Measurements from ENCODE around the gene RSU1.
A peak's percentile ranks its signal among the peaks of the same experiment; 100 is the strongest.

RSU1 gene

DNA sequence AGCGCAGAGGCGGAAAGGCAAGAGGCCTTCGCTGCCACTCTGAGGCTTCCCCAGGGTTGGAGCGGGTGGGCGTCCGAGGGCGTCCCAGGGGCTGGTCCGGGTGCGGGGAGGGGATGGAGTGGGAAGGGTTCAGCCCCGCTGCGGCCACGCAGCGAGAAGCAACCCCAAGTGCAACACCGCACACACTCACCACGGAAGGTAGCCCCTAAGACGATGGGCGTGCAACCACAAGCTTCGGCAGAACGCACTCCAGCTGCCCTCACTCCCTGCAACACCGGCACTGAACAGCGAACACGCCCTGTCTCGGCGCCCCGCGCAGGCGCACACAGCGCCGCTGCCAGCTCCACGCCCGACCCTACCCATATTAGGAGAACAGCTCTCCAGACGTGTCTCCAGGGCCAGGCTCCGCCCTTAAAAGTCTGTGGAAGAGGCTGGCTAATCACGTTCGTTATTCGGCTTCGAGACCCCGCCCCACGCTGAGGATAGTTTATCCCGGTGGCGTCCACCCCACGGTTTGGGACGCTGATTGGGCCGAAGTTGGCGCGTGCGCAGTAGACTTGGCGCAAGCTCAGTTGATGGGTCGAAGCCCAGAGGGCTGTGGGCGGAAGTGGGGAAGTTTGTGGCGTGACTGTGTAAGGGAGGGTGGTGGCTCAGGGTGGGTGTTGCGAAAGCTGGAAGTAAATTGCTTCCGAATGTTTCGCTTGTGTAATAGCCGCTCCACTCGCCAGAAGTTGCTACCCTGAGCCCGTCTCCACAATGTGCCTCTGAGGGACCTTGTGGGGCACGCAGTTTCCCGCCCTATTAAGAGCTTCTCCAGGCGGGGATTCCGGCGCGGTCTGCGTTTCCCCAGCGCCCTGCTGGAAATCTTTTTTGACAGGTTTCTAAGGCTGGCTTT lies at the start of gene RSU1:
TSS of gene RSU1 (minus strand) at position 300 of the 895 bp plus-strand sequence. CDS start 343 bp downstream, outside the sequence.
- H3K27ac ChIP-seq, result peak within 1 kb of the TSS; percentile 72
- TF ChIP-seq, protein P1, sequence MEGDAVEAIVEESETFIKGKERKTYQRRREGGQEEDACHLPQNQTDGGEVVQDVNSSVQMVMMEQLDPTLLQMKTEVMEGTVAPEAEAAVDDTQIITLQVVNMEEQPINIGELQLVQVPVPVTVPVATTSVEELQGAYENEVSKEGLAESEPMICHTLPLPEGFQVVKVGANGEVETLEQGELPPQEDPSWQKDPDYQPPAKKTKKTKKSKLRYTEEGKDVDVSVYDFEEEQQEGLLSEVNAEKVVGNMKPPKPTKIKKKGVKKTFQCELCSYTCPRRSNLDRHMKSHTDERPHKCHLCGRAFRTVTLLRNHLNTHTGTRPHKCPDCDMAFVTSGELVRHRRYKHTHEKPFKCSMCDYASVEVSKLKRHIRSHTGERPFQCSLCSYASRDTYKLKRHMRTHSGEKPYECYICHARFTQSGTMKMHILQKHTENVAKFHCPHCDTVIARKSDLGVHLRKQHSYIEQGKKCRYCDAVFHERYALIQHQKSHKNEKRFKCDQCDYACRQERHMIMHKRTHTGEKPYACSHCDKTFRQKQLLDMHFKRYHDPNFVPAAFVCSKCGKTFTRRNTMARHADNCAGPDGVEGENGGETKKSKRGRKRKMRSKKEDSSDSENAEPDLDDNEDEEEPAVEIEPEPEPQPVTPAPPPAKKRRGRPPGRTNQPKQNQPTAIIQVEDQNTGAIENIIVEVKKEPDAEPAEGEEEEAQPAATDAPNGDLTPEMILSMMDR (conservative IDR thresholded peaks at IDR 0.05), result no peak
- TF ChIP-seq ZFX (IDR thresholded peaks at IDR 0.05), result no peak

DNA sequence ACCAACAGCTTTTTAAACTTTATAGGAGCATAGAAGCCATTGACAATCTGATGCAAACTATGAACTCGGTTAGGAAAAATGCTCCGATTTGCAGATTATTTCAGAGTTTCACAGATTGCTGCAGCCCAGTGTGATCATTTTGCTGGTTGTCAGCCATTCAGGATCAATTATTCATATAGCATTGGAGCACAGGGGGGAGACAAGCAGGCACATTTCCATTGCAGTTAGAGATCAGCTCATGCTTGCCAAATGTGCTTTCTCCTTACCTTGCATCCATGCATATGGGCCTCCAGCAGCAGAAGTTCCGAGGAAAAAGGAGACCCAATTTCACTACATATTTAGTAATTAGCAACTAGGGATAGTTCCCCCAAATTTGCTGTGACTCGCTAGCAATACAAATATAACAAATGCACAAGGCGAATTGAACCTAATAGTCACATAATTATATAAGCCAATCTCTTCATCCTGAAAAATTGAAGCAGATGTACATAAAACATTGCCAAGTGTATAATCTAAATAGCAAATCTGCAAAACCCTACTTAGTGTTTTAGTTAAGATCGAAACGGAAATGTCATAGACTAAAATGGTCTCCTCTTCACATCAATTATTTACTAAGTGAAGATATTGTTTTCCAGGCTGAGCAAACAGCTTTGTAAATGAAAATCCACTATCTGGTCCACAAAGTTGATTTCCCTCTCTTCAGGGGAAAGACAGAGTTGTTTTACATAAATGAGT lies 49.5 kb upstream of the RSU1 start:
- TF ChIP-seq, protein P1 (conservative IDR thresholded peaks at IDR 0.05), result no peak
- no peak for TF ChIP-seq ZFX (IDR thresholded peaks at IDR 0.05)
- H3K27ac ChIP-seq, result no peak overlapping the region

- no peak for TF ChIP-seq ZFX (IDR thresholded peaks at IDR 0.05)
- TF ChIP-seq, protein P1 (conservative IDR thresholded peaks at IDR 0.05), result no peak
- no peak overlapping the region for H3K27ac ChIP-seq
These were observed 48.5 kb upstream of the RSU1 start for GRCh38 chr10:16865766-16866165.

DNA sequence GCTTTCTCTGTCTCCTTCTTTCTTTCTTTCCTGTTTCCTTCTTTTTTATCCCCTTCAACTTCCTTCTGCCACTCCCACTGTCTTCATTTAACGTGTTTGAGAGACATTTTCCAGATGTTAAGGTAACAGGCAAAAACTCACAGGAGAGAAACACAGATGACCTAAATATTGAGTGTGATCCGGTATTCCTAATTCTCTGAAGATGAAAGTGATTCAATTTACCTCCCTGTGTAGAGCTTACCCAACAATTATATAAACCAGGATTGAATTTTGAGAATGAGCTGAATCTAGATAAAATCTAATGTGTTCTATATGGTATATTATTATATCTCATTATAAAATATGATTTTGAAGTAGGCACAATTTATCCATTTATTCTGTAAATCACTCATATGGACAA lies 46.5 kb upstream of the RSU1 start:
- no peak for TF ChIP-seq ZFX (IDR thresholded peaks at IDR 0.05)
- TF ChIP-seq, protein P1 (conservative IDR thresholded peaks at IDR 0.05), result no peak

DNA sequence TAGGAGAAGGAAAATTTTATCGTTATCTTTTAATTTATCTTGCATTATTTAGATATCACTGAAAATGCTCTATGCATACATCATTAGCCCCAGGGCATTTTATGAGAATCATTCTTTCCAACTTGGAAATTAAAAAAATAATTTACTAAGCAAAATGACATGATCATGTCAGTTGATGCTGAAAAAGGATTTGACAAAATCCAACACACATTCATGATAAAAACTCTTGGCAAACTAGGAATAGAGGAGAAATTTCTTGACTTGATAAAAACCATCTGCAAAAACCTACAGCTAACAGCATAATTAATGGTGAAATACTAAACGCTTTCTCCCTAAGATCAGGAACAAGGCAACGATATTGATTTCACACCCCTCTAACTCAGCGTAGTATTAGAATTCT lies 40.2 kb upstream of the RSU1 start:
- TF ChIP-seq ZFX (IDR thresholded peaks at IDR 0.05), result no peak
- TF ChIP-seq, protein P1 (conservative IDR thresholded peaks at IDR 0.05), result no peak
- no peak overlapping the region for H3K27ac ChIP-seq

More for the DNA sequence above, 46.5 kb upstream of the RSU1 start:
- H3K27ac ChIP-seq, result no peak overlapping the region

GRCh38 chr10:16856567-16856966 lies 39.3 kb upstream of the RSU1 start:
- H3K27ac ChIP-seq, result no peak overlapping the region
- TF ChIP-seq ZFX (IDR thresholded peaks at IDR 0.05), result no peak
- TF ChIP-seq, protein P1 (conservative IDR thresholded peaks at IDR 0.05), result no peak

- TF ChIP-seq, protein P1 (conservative IDR thresholded peaks at IDR 0.05), result no peak
- TF ChIP-seq ZFX (IDR thresholded peaks at IDR 0.05), result no peak
- H3K27ac ChIP-seq, result no peak overlapping the region
These were observed 38.9 kb upstream of the RSU1 start for GRCh38 chr10:16856092-16856491.

All from C4-2B (cell line).